ENCODE data around the gene MAPKAPK5. TPM values are rescaled to one million over a fixed set of nuclear protein-coding genes. Genes with fewer than 3 reads are reported as not detected.

The MAPKAPK5 gene
- total RNA-seq, 1 experiment from 2014 or later = 87.2 TPM

GRCh38 chr12:111868676-111869588 lies 26.9 kb downstream of the MAPKAPK5 start:
- DNase-seq (ENCODE audit: low spot score) = no peak
- in situ Hi-C loops (cut with HindIII; ENCODE audit: low sequenced_read_pairs) = no loop called here

- no peak for DNase-seq (ENCODE audit: low spot score)
- in situ Hi-C loops (cut with HindIII; ENCODE audit: low sequenced_read_pairs) = no loop called here
Observed at GRCh38 chr12:111869671-111870070, 27.6 kb downstream of the MAPKAPK5 start.

DNA sequence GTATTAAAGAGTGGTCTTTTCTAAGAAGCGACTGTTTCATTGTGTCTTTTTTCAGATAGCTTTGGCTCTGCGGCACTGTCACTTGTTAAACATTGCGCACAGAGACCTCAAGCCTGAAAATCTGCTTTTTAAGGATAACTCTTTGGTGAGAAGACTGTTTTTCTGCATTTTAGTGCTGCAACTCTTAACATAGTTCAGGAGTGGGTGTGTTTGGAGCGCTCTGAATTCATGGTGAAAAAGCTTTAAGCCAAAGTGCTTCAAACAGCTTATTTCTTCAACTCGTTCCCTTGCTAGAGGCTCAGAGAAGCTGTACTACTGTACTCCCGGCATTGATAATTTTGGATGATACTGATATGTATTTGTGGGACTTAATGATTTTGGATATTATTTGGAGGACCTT lies 28.2 kb downstream of the MAPKAPK5 start:
- no peak for DNase-seq (ENCODE audit: low spot score)
- in situ Hi-C loops (cut with HindIII; ENCODE audit: low sequenced_read_pairs) = no loop called here

GRCh38 chr12:111870706-111871105 lies 28.7 kb downstream of the MAPKAPK5 start:
- in situ Hi-C loops (cut with HindIII; ENCODE audit: low sequenced_read_pairs) = no loop called here
- DNase-seq (ENCODE audit: low spot score) = no peak

- in situ Hi-C loops (cut with HindIII; ENCODE audit: low sequenced_read_pairs) = no loop called here
- no peak for DNase-seq (ENCODE audit: low spot score)
Observed at GRCh38 chr12:111873113-111873512, 31.1 kb downstream of the MAPKAPK5 start.

DNA sequence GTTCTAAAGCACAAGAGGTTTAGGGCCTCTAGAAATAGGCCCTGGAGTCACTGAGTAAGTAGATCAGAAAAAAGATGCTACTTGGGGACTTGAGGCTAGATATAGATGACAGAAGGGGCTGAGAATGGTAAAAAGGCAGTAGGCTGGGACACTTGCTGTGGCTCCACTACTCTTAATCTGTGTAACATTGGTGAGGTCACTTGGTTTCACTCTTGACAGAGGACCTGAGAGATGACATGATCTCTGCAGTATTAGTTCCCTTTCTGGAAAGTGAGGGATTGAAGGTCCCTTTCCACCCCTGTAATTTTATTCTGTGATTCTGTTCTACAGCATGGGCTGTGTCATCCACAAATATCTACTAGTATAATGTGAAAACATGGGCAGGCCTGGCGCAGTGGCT lies 39.7 kb downstream of the MAPKAPK5 start:
- in situ Hi-C loops (cut with HindIII; ENCODE audit: low sequenced_read_pairs) = no loop called here
- no peak for DNase-seq (ENCODE audit: low spot score)

- in situ Hi-C loops (cut with HindIII; ENCODE audit: low sequenced_read_pairs) = no loop called here
- no peak for DNase-seq (ENCODE audit: low spot score)
Observed at GRCh38 chr12:111886662-111887545, 44.9 kb downstream of the MAPKAPK5 start.

GRCh38 chr12:111887926-111888745 lies 46.1 kb downstream of the MAPKAPK5 start:
- in situ Hi-C loops (cut with HindIII; ENCODE audit: low sequenced_read_pairs) = no loop called here
- DNase-seq (ENCODE audit: low spot score) = no peak

DNA sequence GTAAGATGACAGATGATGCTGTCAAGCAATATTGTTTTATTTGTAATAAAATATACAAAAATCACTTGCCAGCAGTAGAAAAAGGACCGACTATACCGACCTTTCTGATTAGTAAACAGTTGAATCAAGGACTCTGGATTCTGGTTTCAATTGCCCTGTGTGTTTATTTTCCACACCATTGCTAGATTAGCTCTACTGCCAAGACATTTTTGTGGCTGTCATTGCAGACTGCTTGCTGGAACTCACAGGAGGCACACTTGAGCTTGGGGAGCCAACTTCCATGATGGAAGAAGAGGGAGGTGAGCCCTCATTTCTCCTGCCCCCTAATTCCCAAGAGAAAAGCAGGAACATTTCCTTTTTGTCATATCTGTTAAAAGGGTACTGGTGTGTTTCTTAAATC lies 51.3 kb downstream of the MAPKAPK5 start:
- in situ Hi-C loops (cut with HindIII; ENCODE audit: low sequenced_read_pairs) = no loop called here
- DNase-seq (ENCODE audit: low spot score) = no peak

- in situ Hi-C loops (cut with HindIII; ENCODE audit: low sequenced_read_pairs) = no loop called here
Observed at GRCh38 chr12:111894556-111894955, 52.5 kb downstream of the MAPKAPK5 start.

GRCh38 chr12:111901182-111901581 lies 59.2 kb downstream of the MAPKAPK5 start:
- no peak for DNase-seq (ENCODE audit: low spot score)
- in situ Hi-C loops (cut with HindIII; ENCODE audit: low sequenced_read_pairs) = no loop called here

More at GRCh38 chr12:111894556-111894955, 52.5 kb downstream of the MAPKAPK5 start:
- no peak for DNase-seq (ENCODE audit: low spot score)

DNA sequence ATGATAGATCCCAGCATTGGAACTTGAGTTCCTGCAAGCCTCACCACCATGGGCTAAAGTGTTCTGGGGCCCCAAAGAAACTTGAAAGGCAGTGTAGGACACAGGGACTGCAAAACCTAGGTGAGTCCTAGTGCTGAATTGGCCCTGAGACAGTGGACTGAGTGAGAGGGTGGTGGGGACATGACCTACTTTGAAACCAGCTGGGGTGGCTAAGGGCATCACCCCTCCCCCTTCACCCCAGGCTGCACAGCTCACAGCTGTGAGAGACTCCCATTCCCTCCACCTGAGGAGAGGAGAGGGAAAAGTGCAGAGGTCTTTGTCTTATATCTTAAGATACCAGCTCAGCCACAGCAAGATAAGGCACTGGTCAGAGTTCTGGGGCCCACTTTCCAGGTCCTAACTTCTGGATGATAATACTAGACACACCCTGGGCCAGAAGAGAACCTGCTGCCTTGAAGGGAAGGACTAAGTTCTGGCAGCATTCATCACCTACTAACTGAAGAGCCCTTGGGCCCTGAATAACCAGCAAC lies 62.5 kb downstream of the MAPKAPK5 start:
- DNase-seq (ENCODE audit: low spot score) = no peak
- in situ Hi-C loops (cut with HindIII; ENCODE audit: low sequenced_read_pairs) = no loop called here

- in situ Hi-C loops (cut with HindIII; ENCODE audit: low sequenced_read_pairs) = no loop called here
- DNase-seq (ENCODE audit: low spot score) = no peak
Observed at GRCh38 chr12:111905502-111905901, 63.5 kb downstream of the MAPKAPK5 start.

- DNase-seq (ENCODE audit: low spot score) = no peak
- in situ Hi-C loops (cut with HindIII; ENCODE audit: low sequenced_read_pairs) = no loop called here
Observed at GRCh38 chr12:111907740-111908139, 65.7 kb downstream of the MAPKAPK5 start.

DNA sequence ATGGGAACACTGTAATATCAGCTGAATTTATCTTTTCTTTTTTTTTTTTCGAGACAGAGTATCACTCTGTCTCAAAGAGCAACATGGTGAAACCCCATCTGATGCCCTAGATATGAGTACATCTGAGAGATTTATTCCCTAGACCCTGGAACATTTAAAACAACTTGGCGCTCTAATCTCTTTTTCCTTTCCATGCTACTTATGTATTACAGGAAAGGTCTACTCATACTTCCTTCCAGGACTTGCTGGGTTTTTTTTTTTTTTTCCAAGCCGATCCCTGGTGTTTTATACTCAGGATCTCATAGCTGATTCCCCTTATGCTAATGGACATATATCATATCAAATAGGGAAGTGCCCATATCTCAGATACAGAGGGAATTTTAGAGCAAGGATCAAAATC lies 83.1 kb downstream of the MAPKAPK5 start:
- DNase-seq (ENCODE audit: low spot score) = no peak
- in situ Hi-C loops (cut with HindIII; ENCODE audit: low sequenced_read_pairs) = no loop called here

DNA sequence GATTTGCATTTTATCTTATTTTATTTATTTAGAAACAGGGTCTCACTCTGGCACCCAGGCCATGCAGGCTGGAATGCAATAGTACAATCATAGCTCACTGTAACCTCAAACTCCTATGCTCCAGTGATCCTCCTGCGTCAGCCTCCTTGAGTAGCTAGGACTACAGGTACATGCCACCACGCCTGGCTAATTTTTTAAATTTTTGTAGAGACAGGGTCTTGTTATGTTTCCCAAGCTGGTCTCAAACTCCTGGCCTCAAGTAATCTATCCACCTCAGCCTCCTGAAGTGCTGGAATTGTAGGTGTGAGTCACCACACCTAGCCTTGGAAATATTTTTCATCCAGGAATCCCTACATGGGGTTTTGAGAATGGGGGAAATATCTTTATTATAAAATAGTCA lies 84.6 kb downstream of the MAPKAPK5 start:
- DNase-seq (ENCODE audit: low spot score) = no peak
- in situ Hi-C loops (cut with HindIII; ENCODE audit: low sequenced_read_pairs) = no loop called here

DNA sequence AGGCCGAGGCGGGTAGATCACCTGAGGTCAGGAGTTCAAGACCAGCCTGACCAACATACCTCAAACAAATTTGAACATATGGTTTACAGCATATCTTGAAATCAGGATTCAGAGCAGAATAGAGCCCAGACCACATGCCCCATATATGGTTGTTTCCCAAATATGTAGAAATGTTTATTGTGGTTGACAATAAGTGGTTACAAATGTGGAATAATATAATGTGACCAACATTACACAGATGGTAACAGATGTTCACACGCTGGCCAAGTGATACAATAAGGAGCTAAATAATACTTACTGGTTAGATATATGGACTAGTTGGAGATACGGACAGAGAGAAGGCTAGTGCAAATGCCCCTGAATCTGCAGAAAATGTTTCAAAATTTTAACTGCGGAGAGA lies 85.3 kb downstream of the MAPKAPK5 start:
- no peak for DNase-seq (ENCODE audit: low spot score)
- in situ Hi-C loops (cut with HindIII; ENCODE audit: low sequenced_read_pairs) = no loop called here

- in situ Hi-C loops (cut with HindIII; ENCODE audit: low sequenced_read_pairs) = no loop called here
- no peak for DNase-seq (ENCODE audit: low spot score)
Observed at GRCh38 chr12:111932241-111932640, 90.2 kb downstream of the MAPKAPK5 start.

DNA sequence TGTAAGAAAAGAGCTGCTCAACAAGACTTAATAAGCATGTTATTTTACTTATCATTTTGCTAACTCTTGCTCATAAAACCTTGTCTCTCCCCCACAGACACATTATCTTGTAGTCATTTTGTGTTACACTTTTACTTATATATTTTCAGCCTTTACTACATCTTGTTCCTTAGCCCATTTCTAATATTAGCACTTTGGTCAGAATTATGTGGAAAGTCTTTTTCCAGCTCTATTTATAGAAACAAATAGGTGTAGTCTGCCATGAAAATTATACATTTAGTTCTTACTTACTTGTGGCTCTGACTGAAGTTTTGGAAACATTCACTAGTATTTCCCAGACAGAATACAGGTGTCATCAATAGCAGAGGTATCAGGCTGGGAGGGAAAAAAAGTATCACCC lies 94.8 kb downstream of the MAPKAPK5 start:
- in situ Hi-C loops (cut with HindIII; ENCODE audit: low sequenced_read_pairs) = no loop called here

More for the DNA sequence above, 94.8 kb downstream of the MAPKAPK5 start:
- no peak for DNase-seq (ENCODE audit: low spot score)

Measured in G401 (cell line).